Measurements from ENCODE around the gene TP53I11.

DNA sequence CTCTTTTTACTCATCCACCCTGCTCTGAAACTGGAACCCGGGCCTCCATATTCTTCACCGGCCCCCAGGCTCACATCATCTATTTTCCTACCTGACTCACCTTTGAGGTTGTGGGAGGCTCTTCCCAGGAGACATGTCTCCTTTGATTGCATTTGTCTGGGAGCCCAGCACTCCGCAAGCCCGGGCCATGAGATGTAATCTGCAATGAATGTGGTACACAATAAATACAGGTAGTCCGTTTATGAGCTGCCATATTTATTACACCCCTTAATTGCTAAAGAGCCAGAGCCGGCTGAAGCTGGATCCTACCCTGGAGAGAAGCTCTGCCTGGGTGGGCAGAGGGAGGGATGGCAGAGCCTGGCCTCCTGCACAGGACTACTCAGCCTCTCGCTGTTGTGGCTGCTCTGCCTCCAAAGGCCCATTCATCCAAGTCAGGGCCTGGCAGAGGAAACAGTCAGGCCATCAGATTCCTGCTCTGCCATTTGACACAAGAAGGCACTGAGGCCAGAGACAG lies 49.5 kb downstream of the TP53I11 start:
- TF ChIP-seq, protein P1, sequence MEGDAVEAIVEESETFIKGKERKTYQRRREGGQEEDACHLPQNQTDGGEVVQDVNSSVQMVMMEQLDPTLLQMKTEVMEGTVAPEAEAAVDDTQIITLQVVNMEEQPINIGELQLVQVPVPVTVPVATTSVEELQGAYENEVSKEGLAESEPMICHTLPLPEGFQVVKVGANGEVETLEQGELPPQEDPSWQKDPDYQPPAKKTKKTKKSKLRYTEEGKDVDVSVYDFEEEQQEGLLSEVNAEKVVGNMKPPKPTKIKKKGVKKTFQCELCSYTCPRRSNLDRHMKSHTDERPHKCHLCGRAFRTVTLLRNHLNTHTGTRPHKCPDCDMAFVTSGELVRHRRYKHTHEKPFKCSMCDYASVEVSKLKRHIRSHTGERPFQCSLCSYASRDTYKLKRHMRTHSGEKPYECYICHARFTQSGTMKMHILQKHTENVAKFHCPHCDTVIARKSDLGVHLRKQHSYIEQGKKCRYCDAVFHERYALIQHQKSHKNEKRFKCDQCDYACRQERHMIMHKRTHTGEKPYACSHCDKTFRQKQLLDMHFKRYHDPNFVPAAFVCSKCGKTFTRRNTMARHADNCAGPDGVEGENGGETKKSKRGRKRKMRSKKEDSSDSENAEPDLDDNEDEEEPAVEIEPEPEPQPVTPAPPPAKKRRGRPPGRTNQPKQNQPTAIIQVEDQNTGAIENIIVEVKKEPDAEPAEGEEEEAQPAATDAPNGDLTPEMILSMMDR (IDR thresholded peaks at IDR 0.05) = no peak
- TF ChIP-seq EP300 (IDR thresholded peaks at IDR 0.05) = no peak
- no peak for TF ChIP-seq POLR2A (IDR thresholded peaks at IDR 0.05)

Measured in gastroesophageal sphincter (tissue), 3 donors.